H1 (cell line): Measurements from ENCODE around the gene UMAD1. TPM values are rescaled to one million over a fixed set of nuclear protein-coding genes. Genes with fewer than 3 reads are reported as not detected.

ENCODE experiments used
- BACH1 ChIP-seq: IDR thresholded peaks from 2 replicates; pipeline ENCODE4 v1.6.1; 2012; ENCODE audit warnings: low read length, improper control_type of control experiment
- EP300 ChIP-seq, 2 experiments: IDR thresholded peaks; 1 replicate in 1 of 2; 2 replicates in 1 of 2; pipeline ENCODE4 v1.6.1; 2011 to 2012; ENCODE audit warnings: low read depth in 2 of 2, low read length in 2 of 2, mild to moderate bottlenecking in 2 of 2, borderline replicate concordance in 1 of 2, inconsistent platforms in 1 of 2, moderate library complexity in 1 of 2
- EZH2 ChIP-seq: fragments of 200-600 bp; sonication (generic); IDR thresholded peaks from 2 replicates; pipeline ENCODE4 v1.7.1; 2012; ENCODE audit warnings: low read depth, mild to moderate bottlenecking, moderate library complexity, low read length, inconsistent platforms; ENCODE audit not compliant: severe bottlenecking
- HDAC2 ChIP-seq, 2 experiments: fragments of 300-600 bp in 1 of 2; sonication (generic) in 1 of 2; IDR thresholded peaks; 2 replicates each; pipeline ENCODE4 v1.6.1; 2011 to 2012; ENCODE audit warnings: low read depth in 2 of 2, low read length in 2 of 2, mild to moderate bottlenecking in 2 of 2, moderate library complexity in 2 of 2, borderline replicate concordance in 1 of 2, inconsistent platforms in 1 of 2
- KDM4A ChIP-seq: IDR thresholded peaks from one replicate; pipeline ENCODE4 v1.7.1; 2012; ENCODE audit warnings: low read depth, mild to moderate bottlenecking, moderate library complexity, low read length, inconsistent platforms; ENCODE audit not compliant: severe bottlenecking
- SAP30 ChIP-seq: fragments of 300-600 bp; sonication (generic); IDR thresholded peaks from 2 replicates; pipeline ENCODE4 v1.7.1; 2012; ENCODE audit warnings: low read length, moderate library complexity, mild to moderate bottlenecking, inconsistent platforms; ENCODE audit not compliant: insufficient read depth, insufficient replicate concordance
- SP2 ChIP-seq: IDR thresholded peaks from 2 replicates; pipeline ENCODE4 v1.6.1; 2012; ENCODE audit warnings: mild to moderate bottlenecking, low read length, inconsistent platforms
- TAF1 ChIP-seq: IDR thresholded peaks from 2 replicates; pipeline ENCODE4 v1.6.1; 2011; ENCODE audit warnings: mild to moderate bottlenecking, low read depth, low read length
- polyA plus RNA-seq, 7 experiments: library from polyadenylated mRNA; depleted of rRNA in 3 of 7; stranded (reverse) in 5 of 7; unstranded in 2 of 7; fragments of >200 nt in 5 of 7; fragments of 200-250 nt in 2 of 7; gene quantifications; 1 replicate in 5 of 7; 2 replicates in 1 of 7; 4 replicates in 1 of 7; pipeline versions ENCODE4 v1.2.1 to v1.2.3, GENCODE V29; 2011 to 2013; ENCODE audit warnings: missing spikeins in 2 of 7, mixed read lengths in 2 of 7
- total RNA-seq: library from RNA; stranded (reverse); fragmentation: NEBNext Ultra II Directional; extraction: Animal tissue kit (Norgen Biotek cat#: 25700); gene quantifications from 2 replicates; pipeline ENCODE4 v1.2.1, GENCODE V29; 2021

UMAD1 gene
- total and polyA plus RNA-seq, 2 of the 8 experiments (the other 6 are each of a cell fraction or from before 2014, with no cell fraction given), result 10.4 to 12.3 TPM

- TF ChIP-seq KDM4A (no peak), TAF1 (no peak), BACH1 (no peak), HDAC2 (IDR thresholded peaks at IDR 0.05; ENCODE audit: borderline replicate concordance in 1 of 2, low read depth in 2 of 2, low read length in 2 of 2) (no peak), SAP30 (no peak), EP300 (IDR thresholded peaks at IDR 0.05; ENCODE audit: borderline replicate concordance in 1 of 2, low read depth in 2 of 2, low read length in 2 of 2) (no peak), SP2 (no peak), EZH2 (no peak)
- TF ChIP-seq, all 59 proteins: peak for 0
Observed at GRCh38 chr7:7808626-7809025, 168.1 kb downstream of the UMAD1 start (continued).
